ENCODE data around the gene ABCA4.

DNA sequence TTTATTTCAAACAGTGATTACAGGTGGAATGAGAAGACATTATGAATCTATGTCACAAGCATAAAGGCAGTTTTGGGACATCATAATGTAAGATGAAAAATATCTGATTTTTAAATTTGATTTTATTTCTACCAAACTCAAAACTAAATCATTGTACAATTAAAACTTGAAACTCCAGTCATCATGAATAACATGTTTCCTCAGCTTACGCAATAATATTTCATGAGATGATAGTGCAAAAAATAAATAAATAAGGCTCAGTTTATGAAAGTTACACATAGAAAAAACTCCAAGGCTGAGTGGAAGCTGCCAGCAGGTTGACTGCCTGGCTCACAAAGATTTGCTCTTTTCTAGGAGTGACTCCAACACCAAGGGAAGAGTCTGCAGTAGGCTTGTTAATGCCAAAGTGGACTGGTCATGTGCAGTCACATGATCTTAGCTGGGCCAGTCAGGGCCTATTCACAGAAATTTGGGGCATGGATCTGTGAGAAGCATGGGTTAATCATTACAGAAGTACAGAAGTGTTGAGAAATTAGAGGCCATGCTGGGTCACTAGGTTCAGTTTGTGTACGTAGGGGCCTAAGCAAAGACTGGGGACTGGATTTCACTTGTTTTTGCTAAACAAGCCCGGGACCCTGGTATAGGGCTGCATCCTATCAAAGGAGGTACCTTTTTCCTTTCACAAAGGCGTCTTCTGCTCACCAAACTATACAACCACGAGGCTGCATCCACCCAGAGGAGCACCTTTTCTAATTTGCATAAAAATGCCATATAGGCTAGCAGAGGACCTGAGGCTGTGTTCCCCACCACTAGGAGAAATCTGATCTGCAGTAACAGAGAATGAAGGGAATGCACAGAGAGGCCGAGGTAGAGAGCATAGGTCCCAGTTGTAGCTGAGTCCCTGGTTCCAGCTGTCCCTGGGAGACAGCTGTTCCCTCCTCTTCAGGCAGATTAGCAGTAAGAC is 4.9 kb upstream of the ABCA4 start:
- TF ChIP-seq, protein P1, sequence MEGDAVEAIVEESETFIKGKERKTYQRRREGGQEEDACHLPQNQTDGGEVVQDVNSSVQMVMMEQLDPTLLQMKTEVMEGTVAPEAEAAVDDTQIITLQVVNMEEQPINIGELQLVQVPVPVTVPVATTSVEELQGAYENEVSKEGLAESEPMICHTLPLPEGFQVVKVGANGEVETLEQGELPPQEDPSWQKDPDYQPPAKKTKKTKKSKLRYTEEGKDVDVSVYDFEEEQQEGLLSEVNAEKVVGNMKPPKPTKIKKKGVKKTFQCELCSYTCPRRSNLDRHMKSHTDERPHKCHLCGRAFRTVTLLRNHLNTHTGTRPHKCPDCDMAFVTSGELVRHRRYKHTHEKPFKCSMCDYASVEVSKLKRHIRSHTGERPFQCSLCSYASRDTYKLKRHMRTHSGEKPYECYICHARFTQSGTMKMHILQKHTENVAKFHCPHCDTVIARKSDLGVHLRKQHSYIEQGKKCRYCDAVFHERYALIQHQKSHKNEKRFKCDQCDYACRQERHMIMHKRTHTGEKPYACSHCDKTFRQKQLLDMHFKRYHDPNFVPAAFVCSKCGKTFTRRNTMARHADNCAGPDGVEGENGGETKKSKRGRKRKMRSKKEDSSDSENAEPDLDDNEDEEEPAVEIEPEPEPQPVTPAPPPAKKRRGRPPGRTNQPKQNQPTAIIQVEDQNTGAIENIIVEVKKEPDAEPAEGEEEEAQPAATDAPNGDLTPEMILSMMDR (IDR thresholded peaks at IDR 0.05): no peak
- TF ChIP-seq POLR2A (IDR thresholded peaks at IDR 0.05): no peak
